Panc1 (cell line): ENCODE results near the gene IQCN.

Experiments used
- POLR2AphosphoS5 ChIP-seq: IDR thresholded peaks from 2 replicates; pipeline ENCODE4 v1.6.1; 2012; ENCODE audit warnings: mild to moderate bottlenecking, low read depth, low read length, moderate library complexity
- TF ChIP-seq, protein P1 (sequence below): fragments of 450-650 bp; IDR thresholded peaks from 2 replicates; pipeline ENCODE4 v1.5.1; 2017; ENCODE audit warnings: mild to moderate bottlenecking

GRCh38 chr19:18266771-18267686 lies 7.2 kb downstream of the IQCN start:
- no peak for TF ChIP-seq POLR2AphosphoS5
- TF ChIP-seq, protein P1, sequence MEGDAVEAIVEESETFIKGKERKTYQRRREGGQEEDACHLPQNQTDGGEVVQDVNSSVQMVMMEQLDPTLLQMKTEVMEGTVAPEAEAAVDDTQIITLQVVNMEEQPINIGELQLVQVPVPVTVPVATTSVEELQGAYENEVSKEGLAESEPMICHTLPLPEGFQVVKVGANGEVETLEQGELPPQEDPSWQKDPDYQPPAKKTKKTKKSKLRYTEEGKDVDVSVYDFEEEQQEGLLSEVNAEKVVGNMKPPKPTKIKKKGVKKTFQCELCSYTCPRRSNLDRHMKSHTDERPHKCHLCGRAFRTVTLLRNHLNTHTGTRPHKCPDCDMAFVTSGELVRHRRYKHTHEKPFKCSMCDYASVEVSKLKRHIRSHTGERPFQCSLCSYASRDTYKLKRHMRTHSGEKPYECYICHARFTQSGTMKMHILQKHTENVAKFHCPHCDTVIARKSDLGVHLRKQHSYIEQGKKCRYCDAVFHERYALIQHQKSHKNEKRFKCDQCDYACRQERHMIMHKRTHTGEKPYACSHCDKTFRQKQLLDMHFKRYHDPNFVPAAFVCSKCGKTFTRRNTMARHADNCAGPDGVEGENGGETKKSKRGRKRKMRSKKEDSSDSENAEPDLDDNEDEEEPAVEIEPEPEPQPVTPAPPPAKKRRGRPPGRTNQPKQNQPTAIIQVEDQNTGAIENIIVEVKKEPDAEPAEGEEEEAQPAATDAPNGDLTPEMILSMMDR: no peak
